HL-60/S4 (cell line): ENCODE data around the gene CNTLN.
"Not testable (repeated sequence)": the region's sequence is repeated elsewhere in the genome, so short reads cannot be mapped to it uniquely, and the experiment has no call there.

Source experiments
- in situ Hi-C: fragments of 300-500 bp; cut with MboI; formaldehyde crosslinking; loops from 2 replicates; pipeline ENCODE4 v1.14.3; 2022; ENCODE audit warnings: low sequenced_read_pairs

CNTLN gene

GRCh38 chr9:17397166-17397728, 262.4 kb downstream of the CNTLN start:
- in situ Hi-C loops, result not testable (repeated sequence)

DNA sequence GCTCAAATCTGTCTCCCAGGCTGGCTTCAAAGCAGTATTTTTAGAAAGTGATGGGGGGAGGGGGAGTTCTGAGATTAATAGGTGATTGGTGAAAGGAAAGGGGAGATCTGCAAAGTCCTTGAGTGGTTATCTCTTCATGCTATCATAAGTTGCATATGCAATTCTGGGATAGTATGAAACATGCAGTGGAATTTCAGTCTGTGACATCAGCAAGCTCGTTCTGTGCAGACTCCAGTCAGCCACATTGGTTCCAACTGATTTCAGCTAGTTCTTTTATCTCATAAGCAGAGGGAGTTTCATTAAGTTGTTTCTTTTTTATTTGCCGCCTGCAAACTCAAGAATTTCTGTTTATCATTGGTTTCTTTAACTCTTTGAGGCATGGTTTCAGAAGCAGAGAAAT, 263.5 kb downstream of the CNTLN start:
- in situ Hi-C loops, result no loop called here

- in situ Hi-C loops, result no loop called here
Observed at GRCh38 chr9:17401858-17402257, 267.0 kb downstream of the CNTLN start.

DNA sequence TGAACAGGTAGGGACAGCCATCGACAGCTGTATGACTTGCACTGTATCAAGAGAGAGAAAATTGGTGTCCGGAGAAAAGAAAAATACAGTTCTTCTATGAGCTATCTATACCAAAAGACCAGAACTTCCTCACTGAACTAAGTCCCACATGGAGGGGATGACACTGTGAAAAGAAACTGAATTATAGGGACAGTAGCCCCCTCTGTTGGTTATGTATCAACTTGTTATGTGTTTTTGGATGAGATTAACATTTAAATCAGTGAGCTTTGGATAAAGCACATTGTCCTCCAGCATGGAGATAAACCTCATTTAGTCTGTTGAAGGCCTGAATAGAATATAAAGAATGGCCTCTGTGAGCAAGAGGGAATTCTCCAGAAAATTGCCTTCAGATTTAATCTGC, 267.5 kb downstream of the CNTLN start:
- in situ Hi-C loops, result no loop called here

GRCh38 chr9:17403539-17403938, 268.7 kb downstream of the CNTLN start:
- in situ Hi-C loops, result no loop called here

DNA sequence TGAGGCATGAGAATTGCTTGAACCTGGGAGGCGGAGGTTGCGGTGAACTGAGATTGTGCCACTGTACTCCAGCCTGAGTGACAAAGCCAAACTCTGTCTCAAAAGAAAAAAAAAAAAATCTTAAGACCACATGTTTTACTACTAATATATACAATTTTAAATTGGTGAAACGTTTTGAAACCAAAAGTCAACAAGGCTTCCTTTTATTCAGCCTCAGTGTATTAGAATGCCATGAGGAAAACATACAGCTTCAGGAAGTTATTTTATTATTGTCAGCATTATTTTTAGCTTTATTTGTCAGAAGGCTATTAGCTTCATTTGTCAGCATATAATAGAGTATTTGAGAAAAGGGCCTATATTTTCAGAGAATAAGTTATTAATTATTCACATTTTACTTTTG, 280.1 kb downstream of the CNTLN start:
- in situ Hi-C loops, result no loop called here

DNA sequence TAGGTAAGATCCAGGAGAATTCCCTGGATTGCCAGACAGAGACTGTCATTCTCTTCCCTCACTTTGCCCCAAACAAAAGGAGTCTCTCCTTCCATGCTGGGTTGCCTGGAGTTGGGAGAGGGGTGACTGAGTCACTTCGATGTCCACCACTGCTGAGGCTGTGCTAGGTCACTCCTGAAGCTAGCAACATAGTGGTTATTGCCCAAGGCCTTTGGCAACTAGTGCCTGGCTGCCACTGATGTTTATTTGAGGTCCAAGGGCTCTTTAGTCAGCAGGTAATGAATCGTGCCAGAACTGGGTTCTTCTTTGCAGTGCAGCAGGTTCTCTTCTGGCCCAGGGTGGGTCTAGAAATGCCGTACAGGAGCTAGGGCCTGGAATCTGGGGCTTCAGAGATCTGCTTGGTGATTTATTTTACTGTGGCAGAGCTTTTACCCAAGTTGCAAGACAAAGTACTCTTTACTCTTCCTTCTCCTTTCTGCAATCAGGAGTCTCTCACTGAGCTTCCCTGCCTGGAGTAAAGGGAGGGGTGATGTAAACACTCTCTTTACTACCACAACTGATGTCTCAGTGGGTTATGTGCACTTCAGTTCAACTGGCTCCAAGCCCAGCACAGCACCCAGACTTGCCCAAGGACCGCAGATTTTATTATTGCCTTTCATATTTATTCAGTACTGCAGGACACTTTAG, 288.3 kb downstream of the CNTLN start:
- in situ Hi-C loops, result no loop called here

DNA sequence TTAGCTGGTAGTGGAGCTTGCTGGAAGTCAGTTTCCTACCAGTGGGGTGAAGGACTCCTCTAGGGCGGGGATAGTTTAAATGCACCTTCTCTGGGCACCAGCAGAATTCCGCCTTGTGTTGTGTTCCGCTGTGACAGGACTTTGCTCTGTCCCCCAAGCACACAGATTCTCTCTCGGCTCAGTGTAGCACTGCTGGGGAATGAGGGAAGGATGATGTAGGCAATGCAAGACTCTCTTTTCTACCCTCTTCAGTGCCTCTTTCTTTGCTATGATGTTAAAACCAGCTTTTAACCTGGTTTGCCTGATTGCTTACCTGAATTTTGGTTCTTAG, 288.8 kb downstream of the CNTLN start:
- in situ Hi-C loops, result no loop called here

GRCh38 chr9:17425384-17425783, 290.5 kb downstream of the CNTLN start:
- in situ Hi-C loops, result no loop called here

- in situ Hi-C loops, result no loop called here
Observed at GRCh38 chr9:17433526-17433925, 298.7 kb downstream of the CNTLN start.

GRCh38 chr9:17436854-17437253, 302.0 kb downstream of the CNTLN start:
- in situ Hi-C loops, result no loop called here

DNA sequence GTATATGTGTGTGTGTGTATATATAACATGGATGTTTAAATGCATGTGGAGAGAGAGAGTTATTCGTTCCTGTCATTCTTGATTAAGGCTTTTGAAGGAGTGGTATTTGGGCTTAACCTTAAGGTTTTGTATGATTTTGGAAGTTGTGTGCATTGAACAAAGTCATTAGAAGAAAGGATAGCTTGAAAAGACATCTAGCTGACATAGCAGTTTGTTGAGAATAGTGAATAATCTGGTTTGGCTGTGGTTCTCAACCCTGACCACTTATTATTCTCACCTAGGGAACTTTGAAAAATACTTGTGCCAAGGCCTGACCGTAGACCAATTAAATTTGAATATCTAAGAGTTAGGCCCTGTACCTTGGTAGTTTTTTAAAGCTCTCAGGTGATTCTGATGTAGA, 303.0 kb downstream of the CNTLN start:
- in situ Hi-C loops, result no loop called here

- in situ Hi-C loops, result not testable (repeated sequence)
Observed at GRCh38 chr9:17445126-17445525, 310.3 kb downstream of the CNTLN start.

- in situ Hi-C loops, result loop anchor here (25.0 kb wide), 1 partner anchor 341 kb away; no protein-coding TSS in a partner anchor
Observed at GRCh38 chr9:17453751-17454150, 318.9 kb downstream of the CNTLN start.

DNA sequence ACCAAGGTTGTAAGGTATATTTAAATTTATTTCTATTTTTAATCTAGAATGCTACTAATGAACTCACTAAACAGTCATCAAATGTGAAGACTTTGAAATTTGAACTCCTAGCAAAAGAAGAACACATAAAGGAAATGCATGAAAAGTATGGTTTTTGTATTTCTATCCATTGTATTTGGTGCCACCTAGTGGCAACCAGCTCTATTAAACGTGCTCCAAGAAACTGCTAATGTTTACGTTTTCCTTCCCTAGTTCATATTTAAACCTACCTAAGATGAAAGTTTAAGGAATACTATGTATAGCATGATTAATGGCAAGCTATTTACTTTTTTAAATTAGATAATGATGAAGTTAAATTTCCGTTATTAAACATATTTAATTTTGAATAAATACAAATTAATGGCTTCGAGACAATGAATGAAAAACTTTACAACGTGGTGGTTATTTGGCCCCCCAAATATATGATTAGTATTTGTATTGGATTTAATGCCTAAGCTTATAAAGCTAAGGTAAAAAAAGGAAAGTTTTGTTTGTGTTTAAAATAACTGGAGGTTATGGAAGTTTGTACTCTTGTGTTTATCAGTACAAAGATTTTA, 328.1 kb downstream of the CNTLN start:
- in situ Hi-C loops, result loop anchor here (25.0 kb wide), 1 partner anchor 351 kb away; no protein-coding TSS in a partner anchor

- in situ Hi-C loops, result loop anchor here (25.0 kb wide), 1 partner anchor 358 kb away; no protein-coding TSS in a partner anchor
Observed at GRCh38 chr9:17470036-17470813, 335.4 kb downstream of the CNTLN start.

DNA sequence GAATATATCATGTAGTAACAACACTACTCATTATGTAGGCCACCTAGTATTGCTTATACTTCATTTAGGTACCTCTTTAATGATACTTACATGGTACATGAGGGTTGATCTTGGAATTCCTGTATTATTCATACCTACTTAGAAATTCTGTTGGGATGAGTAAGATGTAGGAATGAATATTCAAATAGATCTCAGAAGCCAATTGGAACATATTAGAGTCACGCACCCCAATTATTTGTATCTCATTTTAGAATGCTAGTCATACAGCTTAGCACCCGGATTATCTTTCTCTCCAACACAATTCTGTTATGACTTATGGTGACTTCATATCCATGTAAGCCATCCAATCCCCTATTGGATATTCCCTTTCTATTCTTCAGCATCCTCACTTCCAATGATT, 337.3 kb downstream of the CNTLN start:
- in situ Hi-C loops, result loop anchor here (25.0 kb wide), 1 partner anchor 360 kb away; no protein-coding TSS in a partner anchor

DNA sequence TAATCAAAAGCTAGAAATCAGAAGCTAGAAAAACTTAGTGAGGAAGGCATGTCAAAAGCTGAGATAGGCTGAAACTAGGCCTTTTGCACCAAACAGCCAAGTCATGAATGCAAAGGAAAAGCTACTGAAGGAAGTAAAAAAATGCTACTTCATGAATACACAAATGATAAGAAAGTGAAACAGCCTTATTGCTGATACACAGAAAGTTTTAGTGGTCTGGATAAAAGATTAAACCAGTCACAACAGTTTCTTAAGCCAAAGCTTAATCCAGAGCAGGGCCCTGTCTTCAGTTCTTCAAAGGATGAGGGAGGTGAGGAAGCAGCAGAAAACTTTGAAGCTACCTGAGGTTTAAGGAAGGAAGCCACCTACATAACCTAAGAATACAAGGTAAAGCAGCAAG, 341.6 kb downstream of the CNTLN start:
- in situ Hi-C loops, result no loop called here

DNA sequence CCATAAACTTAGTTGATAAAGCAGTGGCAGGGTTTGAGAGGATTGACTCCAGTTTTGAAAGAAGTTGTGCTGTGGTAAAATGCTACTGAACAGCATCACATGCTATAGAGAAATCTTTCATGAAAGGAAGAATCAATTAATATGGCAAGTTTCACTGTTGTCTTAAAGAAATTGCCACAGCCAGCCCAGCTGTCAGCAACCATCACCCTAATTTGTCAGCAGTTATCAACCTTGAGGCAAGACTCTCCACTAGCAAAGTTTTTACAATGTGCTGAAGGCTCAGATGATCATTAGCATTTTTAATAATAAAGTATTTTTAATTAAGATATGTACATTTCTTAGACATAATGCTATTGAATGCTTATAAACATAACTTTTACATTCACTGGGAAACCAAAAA, 343.0 kb downstream of the CNTLN start:
- in situ Hi-C loops, result no loop called here

DNA sequence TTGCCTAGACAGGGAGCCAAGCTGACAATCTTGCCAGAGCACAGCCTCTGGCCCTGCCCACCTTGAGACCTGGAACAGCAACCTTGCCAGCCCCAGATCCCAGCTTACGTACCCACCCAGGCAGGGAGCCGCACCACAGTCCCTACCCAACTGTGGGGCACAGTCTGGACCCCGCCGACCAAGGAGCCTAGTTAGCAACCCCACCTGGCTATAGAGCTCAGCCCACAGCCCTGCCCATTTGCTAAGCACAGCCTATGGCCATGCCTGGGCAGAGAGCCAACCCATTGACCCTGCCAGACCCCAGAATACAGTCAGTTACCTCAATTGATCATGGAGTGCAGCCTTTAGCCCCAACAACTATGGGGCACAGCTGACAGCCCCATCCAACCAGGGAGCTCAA, 346.1 kb downstream of the CNTLN start:
- in situ Hi-C loops, result no loop called here

- in situ Hi-C loops, result no loop called here
Observed at GRCh38 chr9:17481565-17481964, 346.7 kb downstream of the CNTLN start.

- in situ Hi-C loops, result no loop called here
Observed at GRCh38 chr9:17484906-17485305, 350.1 kb downstream of the CNTLN start.
